Osteoblast (primary cell): Measurements from ENCODE around the gene FCAMR. TPM values are rescaled to one million over a fixed set of nuclear protein-coding genes. Genes with fewer than 3 reads are reported as not detected.
"Not testable (repeated sequence)": the region's sequence is repeated elsewhere in the genome, so short reads cannot be mapped to it uniquely, and the experiment has no call there.

Experiments used
- DNase-seq: peaks from one replicate; pipeline ENCODE4 v3.0.0; 2011; ENCODE audit warnings: low spot score, mixed read lengths; ENCODE audit not compliant: insufficient read length; ENCODE audit errors: missing footprints
- H2AFZ ChIP-seq: 2 replicates; pipeline ENCODE4 v1.6.0; 2011; ENCODE audit warnings: mild to moderate bottlenecking, low read length
- H3K27ac ChIP-seq: 2 replicates; pipeline ENCODE4 v1.5.1; 2011; ENCODE audit warnings: mild to moderate bottlenecking, low read depth, low read length, moderate library complexity
- H3K27me3 ChIP-seq: 2 replicates; pipeline ENCODE4 v1.6.0; 2012; ENCODE audit warnings: mild to moderate bottlenecking, control low read depth, inconsistent platforms, low read length, moderate library complexity; ENCODE audit not compliant: insufficient read depth
- H3K36me3 ChIP-seq: 2 replicates; pipeline ENCODE4 v1.5.1; 2011; ENCODE audit warnings: mild to moderate bottlenecking, low read length, control low read depth, moderate library complexity; ENCODE audit not compliant: insufficient read depth
- H3K4me1 ChIP-seq: 2 replicates; pipeline ENCODE4 v1.5.1; 2011; ENCODE audit warnings: mild to moderate bottlenecking, low read length, control low read depth, moderate library complexity; ENCODE audit not compliant: insufficient read depth
- H3K4me2 ChIP-seq: 2 replicates; pipeline ENCODE4 v1.6.0; 2011; ENCODE audit warnings: mild to moderate bottlenecking, low read length; ENCODE audit not compliant: insufficient read depth
- H3K4me3 ChIP-seq: fragments of 200-600 bp; sonication (generic); 3 replicates; pipeline ENCODE4 v1.5.1; 2012; ENCODE audit warnings: mild to moderate bottlenecking, low read length, inconsistent platforms; ENCODE audit not compliant: insufficient read depth
- H3K79me2 ChIP-seq: 2 replicates; pipeline ENCODE4 v1.6.0; 2012; ENCODE audit warnings: mild to moderate bottlenecking, low read length, control low read depth, inconsistent platforms; ENCODE audit not compliant: insufficient read depth
- H3K9me3 ChIP-seq: 2 replicates; pipeline ENCODE4 v1.5.1; 2011; ENCODE audit warnings: low read depth, low read length, control low read depth
- H4K20me1 ChIP-seq: 2 replicates; pipeline ENCODE4 v1.6.0; 2012; ENCODE audit warnings: mild to moderate bottlenecking, low read length, control low read depth; ENCODE audit not compliant: insufficient read depth
- CTCF ChIP-seq: IDR thresholded peaks from 2 replicates; pipeline ENCODE4 v1.5.1; 2011; ENCODE audit warnings: mild to moderate bottlenecking, low read depth, low read length, moderate library complexity; ENCODE audit errors: extremely low read depth
- total RNA-seq: library from RNA; depleted of rRNA; stranded (reverse); fragments of >200 nt; gene quantifications from 2 replicates; pipeline ENCODE4 v1.2.3, GENCODE V29; 2012

Gene FCAMR
- total RNA-seq, 1 donor: not detected

- H3K4me1 ChIP-seq: no peaks in the 10 kb centered on the region
- no peak for TF ChIP-seq CTCF
- H3K27me3 ChIP-seq: no peaks in the 10 kb centered on the region
- H3K9me3 ChIP-seq: no peaks in the 10 kb centered on the region
- no peak for DNase-seq
- no peak overlapping the region for H3K27ac ChIP-seq
- H4K20me1 ChIP-seq: no peaks in the 10 kb centered on the region
- H3K4me3 ChIP-seq: no peak overlapping the region
- H2AFZ ChIP-seq: no peak overlapping the region
- H3K36me3 ChIP-seq: no peaks in the 10 kb centered on the region
- H3K79me2 ChIP-seq: no peaks in the 10 kb centered on the region
- H3K4me2 ChIP-seq: no peak overlapping the region
Observed at GRCh38 chr1:206926286-206926685, 44.0 kb downstream of the FCAMR start.

- no peaks in the 10 kb centered on the region for H3K27me3 ChIP-seq
- H3K27ac ChIP-seq: no peak overlapping the region
- H3K4me2 ChIP-seq: no peak overlapping the region
- no peaks in the 10 kb centered on the region for H3K79me2 ChIP-seq
- no peak overlapping the region for H2AFZ ChIP-seq
- no peaks in the 10 kb centered on the region for H3K36me3 ChIP-seq
- TF ChIP-seq CTCF: no peak
- no peak for DNase-seq
- H4K20me1 ChIP-seq: no peaks in the 10 kb centered on the region
- no peaks in the 10 kb centered on the region for H3K9me3 ChIP-seq
- H3K4me1 ChIP-seq: no peaks in the 10 kb centered on the region
- H3K4me3 ChIP-seq: no peak overlapping the region
Observed at GRCh38 chr1:206925106-206925736, 45.0 kb downstream of the FCAMR start.

GRCh38 chr1:206924592-206925105 is 45.6 kb downstream of the FCAMR start:
- Histone ChIP-seq H3K79me2 (no peaks in the 10 kb centered on the region), H3K9me3 (no peaks in the 10 kb centered on the region), H3K4me2 (no peak overlapping the region), H4K20me1 (no peaks in the 10 kb centered on the region), H2AFZ (no peak overlapping the region), H3K27me3 (no peaks in the 10 kb centered on the region), H3K4me1 (no peaks in the 10 kb centered on the region), H3K4me3 (no peak overlapping the region), H3K36me3 (no peaks in the 10 kb centered on the region), H3K27ac (no peak overlapping the region)
- TF ChIP-seq CTCF: no peak
- no peak for DNase-seq

GRCh38 chr1:206923961-206924557 is 46.2 kb downstream of the FCAMR start:
- not testable (repeated sequence) for H3K27me3 ChIP-seq, H3K4me1 ChIP-seq, H2AFZ ChIP-seq, H3K36me3 ChIP-seq, H4K20me1 ChIP-seq, H3K9me3 ChIP-seq, DNase-seq, H3K27ac ChIP-seq, H3K79me2 ChIP-seq, H3K4me3 ChIP-seq, H3K4me2 ChIP-seq
